Activated naive CD4-positive, alpha-beta T cell treated with Interleukin-2 at 50 U/mL for 16 hours (primary cell): ENCODE measurements around the gene NDUFA6.

Experiments used
- DNase-seq: peaks from one replicate; pipeline ENCODE4 v3.0.0-alpha.2; 2020

Gene NDUFA6

GRCh38 chr22:42069801-42070516, 20.6 kb downstream of the NDUFA6 start:
- no peak for DNase-seq

GRCh38 chr22:42068291-42068690, 22.3 kb downstream of the NDUFA6 start:
- DNase-seq = no peak

DNA sequence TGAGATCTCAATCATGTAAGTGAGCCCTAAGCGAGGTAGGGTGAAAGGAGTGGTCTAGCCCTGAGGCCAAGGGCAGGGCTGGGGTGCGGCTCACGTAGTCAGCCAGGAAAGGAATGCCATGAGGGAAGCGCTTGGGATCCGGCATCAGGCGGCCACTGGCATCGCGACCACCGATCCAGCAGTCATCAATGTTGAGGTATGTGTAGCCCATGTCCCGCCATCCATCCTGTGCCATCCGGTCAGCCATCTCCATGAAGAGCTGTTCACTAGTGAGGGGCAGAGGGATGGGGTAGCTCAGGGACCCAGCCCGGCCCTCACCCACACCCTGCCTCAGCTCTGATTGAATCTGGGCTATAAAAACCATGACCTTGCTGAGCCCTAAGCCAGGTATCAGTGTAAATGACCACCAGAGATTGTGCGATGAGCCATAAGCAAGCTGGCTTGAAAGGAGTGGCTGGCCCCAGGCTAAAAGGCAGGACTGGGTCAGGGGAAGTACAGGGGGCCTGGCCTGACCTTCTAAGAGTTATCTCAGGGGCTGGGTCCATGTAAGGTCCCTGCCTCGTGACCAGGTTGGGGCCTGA, 22.8 kb downstream of the NDUFA6 start:
- DNase-seq = no peak

DNA sequence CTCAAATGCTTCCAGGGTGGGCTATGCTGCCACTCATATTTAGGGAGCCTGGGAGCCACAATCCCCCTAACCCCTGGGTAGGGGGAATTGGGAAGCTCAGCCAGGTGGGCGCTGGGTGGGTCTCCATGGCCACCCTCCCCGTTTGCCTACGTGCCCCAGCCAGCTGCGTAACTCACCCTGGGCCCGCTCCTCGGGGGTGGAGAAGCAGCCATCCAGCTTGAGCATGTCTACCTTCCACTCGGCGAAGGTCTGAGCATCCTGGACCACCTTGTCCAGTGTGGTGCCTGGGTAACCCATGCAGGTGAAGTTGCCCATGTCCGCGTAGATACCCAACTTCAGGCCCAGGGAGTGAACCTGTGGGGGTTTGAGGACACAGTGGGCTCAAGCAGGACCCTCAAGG, 23.6 kb downstream of the NDUFA6 start:
- DNase-seq = no peak

GRCh38 chr22:42066126-42066761, 24.3 kb downstream of the NDUFA6 start:
- DNase-seq = no peak

DNA sequence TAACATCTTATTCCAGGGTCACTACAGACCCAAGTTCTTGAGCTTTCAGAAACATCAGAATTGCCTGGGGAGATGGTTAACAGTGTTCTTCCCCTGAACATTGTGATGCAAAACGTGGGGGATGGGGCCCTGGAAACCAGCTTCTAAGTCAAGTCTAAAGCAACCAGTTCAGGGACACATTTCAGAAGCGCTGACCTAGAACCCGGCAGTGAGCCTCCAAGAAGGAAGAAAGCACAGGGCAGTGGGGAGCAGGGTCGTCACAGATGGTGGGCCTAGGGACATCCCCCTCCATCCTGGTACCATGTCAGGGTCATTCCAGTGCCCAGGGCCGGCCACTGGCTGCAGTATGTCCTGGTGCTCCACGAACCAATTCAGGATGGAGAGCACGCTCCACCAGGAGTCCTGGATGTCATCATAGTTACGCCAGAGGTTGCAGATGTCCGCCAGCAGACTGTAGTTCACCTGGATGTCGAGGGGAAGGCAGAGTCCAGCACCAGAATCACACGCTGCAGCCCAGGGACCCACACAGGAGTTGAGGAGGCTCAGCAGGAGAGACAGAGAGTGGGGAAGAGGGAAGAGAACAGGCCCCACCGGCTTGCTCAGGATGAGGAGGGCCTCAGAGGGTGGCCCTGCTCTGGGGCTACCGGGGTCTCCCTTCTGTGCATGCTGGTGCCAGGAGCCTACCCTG, 25.0 kb downstream of the NDUFA6 start:
- no peak for DNase-seq

DNA sequence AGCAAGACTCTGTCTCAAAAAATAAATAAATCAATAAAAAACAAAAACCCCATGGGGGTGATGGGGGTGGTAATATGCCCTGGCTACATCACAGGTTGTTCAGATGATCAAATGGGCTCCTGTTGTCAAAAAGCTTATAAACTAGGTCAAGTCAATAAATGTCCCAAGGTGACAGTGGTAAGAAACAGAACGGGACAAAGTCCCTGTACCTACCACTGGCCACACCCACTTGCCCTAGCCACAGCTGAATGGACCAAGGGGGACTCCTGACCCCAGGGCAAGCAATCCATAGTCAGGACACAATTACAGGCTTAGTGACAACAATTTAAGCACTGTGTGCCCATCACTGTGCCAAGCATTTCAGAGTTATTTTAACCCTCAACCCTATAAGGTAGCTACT, 25.9 kb downstream of the NDUFA6 start:
- DNase-seq = no peak

DNA sequence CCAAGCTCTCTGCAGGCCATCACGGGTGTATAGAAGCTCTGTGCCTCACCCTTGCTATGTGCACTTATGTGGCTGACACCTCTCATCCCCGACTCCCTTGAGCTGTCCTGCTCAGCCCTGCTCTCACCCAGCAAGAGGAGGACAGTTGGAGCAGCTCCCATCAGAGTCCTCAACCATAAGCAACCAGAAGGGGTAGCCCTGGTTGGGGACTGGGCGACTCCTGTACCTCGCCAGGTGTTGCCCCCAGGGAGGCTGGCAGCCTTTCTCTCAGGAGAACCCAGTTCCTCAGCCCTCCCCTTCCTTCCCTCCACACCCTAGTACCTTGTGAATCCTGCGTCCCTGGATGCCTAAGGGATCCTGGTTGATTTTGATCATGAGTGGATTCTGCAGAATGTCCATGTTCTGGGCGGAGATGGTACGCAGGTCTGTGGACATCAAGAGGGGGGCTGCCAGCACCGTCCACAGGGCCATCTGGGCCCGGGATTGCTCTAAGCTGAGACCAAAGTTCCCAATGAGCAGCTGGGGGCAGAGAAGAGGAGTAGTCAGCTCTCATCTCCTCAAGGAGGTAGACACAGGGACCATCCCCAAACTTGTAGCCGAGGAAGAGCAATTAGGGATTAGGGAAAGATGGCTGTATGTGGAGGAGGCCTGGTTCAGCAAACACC, 27.9 kb downstream of the NDUFA6 start:
- no peak for DNase-seq

- DNase-seq = no peak
Measured at GRCh38 chr22:42061041-42061440, 29.5 kb downstream of the NDUFA6 start.

DNA sequence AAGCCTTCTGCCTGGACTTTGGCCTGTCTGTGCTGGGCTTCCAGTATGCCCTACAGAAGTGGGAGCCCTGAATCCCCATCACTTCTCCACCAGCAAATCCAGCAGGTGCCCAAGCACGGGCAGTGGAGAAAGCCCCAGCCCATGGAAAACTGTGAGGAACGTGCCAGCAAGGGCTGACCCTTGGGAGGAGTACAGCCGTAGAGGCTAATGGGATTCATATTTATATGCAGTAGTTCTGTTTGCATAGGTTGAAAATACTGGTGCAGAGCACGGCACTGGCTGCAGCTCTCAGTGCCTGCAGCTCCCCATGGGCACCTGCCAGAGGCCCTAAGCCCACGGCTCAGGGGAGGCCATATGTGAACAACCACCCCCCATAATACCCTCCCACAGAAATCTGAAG, 30.1 kb downstream of the NDUFA6 start:
- no peak for DNase-seq

DNA sequence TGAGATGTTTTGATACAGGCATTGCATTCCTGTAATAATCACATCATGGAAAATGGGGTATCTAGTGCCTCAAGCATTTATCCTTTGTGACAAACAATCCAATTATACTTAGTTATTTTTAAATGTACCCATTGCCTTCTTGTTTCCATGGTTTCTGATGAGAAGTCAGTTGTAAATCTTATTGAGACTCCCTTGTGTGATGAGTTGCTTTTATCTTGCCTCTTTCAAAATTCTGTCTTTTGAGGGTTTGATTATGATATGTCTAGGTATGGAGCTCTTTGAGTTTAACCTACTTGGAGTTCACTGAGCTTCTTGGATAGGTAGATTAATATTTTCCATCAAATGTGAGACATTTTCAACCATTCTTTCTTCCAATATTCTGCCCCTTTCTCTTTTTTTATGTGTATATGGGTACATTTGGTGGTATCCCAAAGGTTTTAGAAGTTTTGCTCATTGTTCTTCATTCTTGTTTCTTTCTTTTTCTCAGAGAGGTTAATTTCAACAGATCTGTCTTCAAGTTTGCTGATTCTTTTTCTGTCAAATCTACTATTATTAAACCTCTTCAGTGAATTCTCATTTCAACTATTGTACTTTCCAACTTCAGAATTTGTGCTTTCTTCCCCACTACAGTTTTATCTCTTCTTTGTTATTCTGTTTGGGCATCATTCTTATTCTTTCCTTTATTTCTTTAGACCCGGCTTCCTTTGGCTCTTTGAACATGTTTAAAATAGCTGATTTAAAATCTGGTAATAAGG, 33.6 kb downstream of the NDUFA6 start:
- DNase-seq = no peak

DNA sequence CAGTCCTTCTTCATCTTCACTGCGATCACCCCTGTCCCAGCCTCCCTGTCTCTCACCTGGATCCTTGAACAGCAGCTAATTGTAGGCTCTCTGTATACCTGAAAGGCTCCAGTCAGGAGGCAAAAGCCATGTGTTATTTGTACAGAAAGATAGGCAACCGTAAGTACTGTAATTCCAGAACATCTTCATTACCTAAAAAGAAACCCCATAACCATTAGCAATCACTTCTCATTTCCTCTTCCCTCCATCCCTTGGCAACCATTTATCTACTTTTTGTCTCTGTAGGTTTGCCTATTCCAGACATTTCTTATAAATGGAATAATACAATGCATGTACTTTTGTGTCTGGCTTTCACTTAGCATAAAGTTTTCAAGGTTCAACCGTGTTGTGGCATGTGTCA, 37.8 kb downstream of the NDUFA6 start:
- DNase-seq = no peak

DNA sequence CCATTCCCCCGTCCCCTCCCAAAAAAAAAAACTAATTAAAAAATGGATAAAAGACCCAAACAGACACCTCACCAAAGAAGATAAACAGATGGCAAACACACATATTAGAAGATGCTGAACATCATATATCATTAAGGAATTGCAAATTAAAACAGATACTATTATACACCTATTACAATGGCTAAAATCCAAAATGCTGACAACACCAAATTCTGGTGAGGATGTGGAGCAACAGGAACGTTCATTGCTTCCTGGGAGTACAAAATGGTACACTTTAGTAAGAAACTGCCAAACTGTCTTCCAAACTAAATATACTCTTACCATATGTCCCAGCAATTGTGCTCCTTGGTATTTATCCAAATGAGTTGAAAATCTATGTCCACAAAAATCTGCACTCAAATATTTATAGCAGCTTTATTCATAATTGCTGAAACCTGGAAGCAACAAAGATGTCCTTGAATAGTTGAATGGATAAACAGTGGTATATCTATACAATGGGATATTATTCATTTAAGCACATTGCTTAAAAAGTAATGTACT, 39.9 kb downstream of the NDUFA6 start:
- no peak for DNase-seq

- DNase-seq = no peak
Measured at GRCh38 chr22:42041784-42042183, 48.8 kb downstream of the NDUFA6 start.

GRCh38 chr22:42039271-42039670, 51.3 kb downstream of the NDUFA6 start:
- DNase-seq = no peak
